K562 (cell line): ENCODE measurements around the gene TMEM131.

Experiments
- ARID2 ChIP-seq: fragments of 450-650 bp; IDR thresholded peaks from 2 replicates; pipeline ENCODE4 v1.6.1; 2017; ENCODE audit warnings: antibody characterized with exemption, mild to moderate bottlenecking
- EP300 ChIP-seq: IDR thresholded peaks from 2 replicates; pipeline ENCODE4 v1.6.1; 2012; ENCODE audit warnings: low read length, improper control_type of control experiment
- SMAD1 ChIP-seq: fragments of 150-350 bp; IDR thresholded peaks from 2 replicates; pipeline ENCODE4 v1.6.1; 2014; ENCODE audit warnings: low read length, low read depth; ENCODE audit not compliant: partially characterized antibody
- ZNF639 ChIP-seq, 2 experiments: fragments of 200-800 bp in 1 of 2; sonication (Bioruptor generic) in 1 of 2; sonication (generic) in 1 of 2; formaldehyde crosslinking in 1 of 2; IDR thresholded peaks in 1 of 2; conservative IDR thresholded peaks in 1 of 2; 2 replicates each; pipeline versions ENCODE4 v1.5.0 to v1.6.1; 2016 to 2020; ENCODE audit warnings: missing compliant biosample characterization in 1 of 2, missing genetic modification characterization in 1 of 2, missing genetic modification reagents in 1 of 2
- TF ChIP-seq, protein P1 (sequence below): sonication (generic); formaldehyde crosslinking; IDR thresholded peaks from 2 replicates; pipeline ENCODE4 v1.8.0; 2022; ENCODE audit warnings: missing genetic modification reagents, mild to moderate bottlenecking, borderline replicate concordance

GRCh38 chr2:97966545-97967215 lies 29.1 kb downstream of the TMEM131 start:
- TF ChIP-seq SMAD1: no peak
- TF ChIP-seq ZNF639 (CRISPR knock-in tag; conservative IDR thresholded peaks at IDR 0.05 in 1 of 2, IDR thresholded peaks at IDR 0.05 in 1 of 2): no peak
- TF ChIP-seq, protein P1, sequence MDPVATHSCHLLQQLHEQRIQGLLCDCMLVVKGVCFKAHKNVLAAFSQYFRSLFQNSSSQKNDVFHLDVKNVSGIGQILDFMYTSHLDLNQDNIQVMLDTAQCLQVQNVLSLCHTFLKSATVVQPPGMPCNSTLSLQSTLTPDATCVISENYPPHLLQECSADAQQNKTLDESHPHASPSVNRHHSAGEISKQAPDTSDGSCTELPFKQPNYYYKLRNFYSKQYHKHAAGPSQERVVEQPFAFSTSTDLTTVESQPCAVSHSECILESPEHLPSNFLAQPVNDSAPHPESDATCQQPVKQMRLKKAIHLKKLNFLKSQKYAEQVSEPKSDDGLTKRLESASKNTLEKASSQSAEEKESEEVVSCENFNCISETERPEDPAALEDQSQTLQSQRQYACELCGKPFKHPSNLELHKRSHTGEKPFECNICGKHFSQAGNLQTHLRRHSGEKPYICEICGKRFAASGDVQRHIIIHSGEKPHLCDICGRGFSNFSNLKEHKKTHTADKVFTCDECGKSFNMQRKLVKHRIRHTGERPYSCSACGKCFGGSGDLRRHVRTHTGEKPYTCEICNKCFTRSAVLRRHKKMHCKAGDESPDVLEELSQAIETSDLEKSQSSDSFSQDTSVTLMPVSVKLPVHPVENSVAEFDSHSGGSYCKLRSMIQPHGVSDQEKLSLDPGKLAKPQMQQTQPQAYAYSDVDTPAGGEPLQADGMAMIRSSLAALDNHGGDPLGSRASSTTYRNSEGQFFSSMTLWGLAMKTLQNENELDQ (CRISPR knock-in tag): no peak
- no peak for TF ChIP-seq ARID2
- TF ChIP-seq EP300: no peak
